ENCODE measurements around the gene ADAMTS17. TPM values are rescaled to one million over a fixed set of nuclear protein-coding genes. Genes with fewer than 3 reads are reported as not detected.

The ADAMTS17 gene
- total RNA-seq, 8 experiments from 2014 or later = 0.33 to 2.1 (median 1.1) TPM

GRCh38 chr15:100169615-100170290, 172.0 kb downstream of the ADAMTS17 start:
- 0 to 91% (median 80%) methylated on average over 1 to 8 of the region's 20 CpGs; no CpG with 5 or more reads in 3 of the 10 experiments for WGBS, 10 experiments
- no peak overlapping the region for H3K27ac ChIP-seq
- ATAC-seq (replicated peaks in 6 of 8) = no peak
- in situ Hi-C loops (cut with MboI; ENCODE audit: low pct_unique_long_range_greater_than_20kb in 2 of 9, low sequenced_read_pairs in 9 of 9, unreplicated experiment in 9 of 9) = no loop called here
- H3K4me3 ChIP-seq = no peak overlapping the region
- H3K4me1 ChIP-seq (replicated peaks in 1 of 2) = no peaks in the 10 kb centered on the region

GRCh38 chr15:100168787-100169186, 173.0 kb downstream of the ADAMTS17 start:
- in situ Hi-C loops (cut with MboI; ENCODE audit: low pct_unique_long_range_greater_than_20kb in 2 of 9, low sequenced_read_pairs in 9 of 9, unreplicated experiment in 9 of 9) = no loop called here
- no peaks in the 10 kb centered on the region for H3K4me1 ChIP-seq (replicated peaks in 1 of 2)
- H3K27ac ChIP-seq = no peak overlapping the region
- H3K4me3 ChIP-seq = no peak overlapping the region
- WGBS, 10 experiments = 84 to 100% methylated on average over 2 to 3 of the region's 11 CpGs; no CpG with 5 or more reads in 8 of the 10 experiments
- ATAC-seq (replicated peaks in 6 of 8) = no peak

DNA sequence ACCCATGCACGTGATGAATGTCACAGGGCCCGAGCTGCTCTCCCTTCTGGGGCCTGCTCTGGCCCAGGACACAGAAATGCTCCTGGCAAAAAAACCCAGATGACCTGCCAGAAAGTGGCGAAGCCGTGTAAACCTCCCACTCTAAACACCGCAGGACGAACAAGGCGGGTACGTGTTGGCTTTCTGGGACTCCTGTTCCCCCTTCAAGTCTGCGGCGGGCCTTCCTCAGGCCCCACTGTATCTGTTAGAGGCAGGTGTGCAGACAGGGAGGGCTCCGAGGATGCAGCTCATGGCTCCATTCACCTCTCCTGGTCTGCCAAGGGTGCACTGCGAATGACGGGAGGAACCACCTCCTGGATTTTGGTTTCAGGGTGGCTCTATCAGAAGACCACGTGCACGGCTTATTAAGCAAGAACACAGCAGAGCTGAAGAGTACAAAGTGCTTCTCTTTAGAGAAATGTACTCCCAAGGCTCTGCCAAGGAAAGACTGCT, 173.8 kb downstream of the ADAMTS17 start:
- H3K4me3 ChIP-seq = no peak overlapping the region
- no peaks in the 10 kb centered on the region for H3K4me1 ChIP-seq (replicated peaks in 1 of 2)
- in situ Hi-C loops (cut with MboI; ENCODE audit: low pct_unique_long_range_greater_than_20kb in 2 of 9, low sequenced_read_pairs in 9 of 9, unreplicated experiment in 9 of 9) = no loop called here
- H3K27ac ChIP-seq = no peak overlapping the region
- WGBS, 10 experiments = 20 to 84% (median 79%) methylated on average over 1 to 10 of the region's 15 CpGs; no CpG with 5 or more reads in 5 of the 10 experiments
- ATAC-seq (replicated peaks in 6 of 8) = no peak

GRCh38 chr15:100166313-100166712, 175.5 kb downstream of the ADAMTS17 start:
- 0 to 100% (median 62%) methylated on average over 1 of the region's 1 CpG; no CpG with 5 or more reads in 2 of the 10 experiments for WGBS, 10 experiments
- no peak for ATAC-seq (replicated peaks in 6 of 8)
- H3K4me1 ChIP-seq (replicated peaks in 1 of 2) = peaks cover 0 to 3% of the 10 kb centered on the region in 2 donors
- in situ Hi-C loops (cut with MboI; ENCODE audit: low pct_unique_long_range_greater_than_20kb in 2 of 9, low sequenced_read_pairs in 9 of 9, unreplicated experiment in 9 of 9) = no loop called here
- no peak overlapping the region for H3K27ac ChIP-seq
- no peak overlapping the region for H3K4me3 ChIP-seq

DNA sequence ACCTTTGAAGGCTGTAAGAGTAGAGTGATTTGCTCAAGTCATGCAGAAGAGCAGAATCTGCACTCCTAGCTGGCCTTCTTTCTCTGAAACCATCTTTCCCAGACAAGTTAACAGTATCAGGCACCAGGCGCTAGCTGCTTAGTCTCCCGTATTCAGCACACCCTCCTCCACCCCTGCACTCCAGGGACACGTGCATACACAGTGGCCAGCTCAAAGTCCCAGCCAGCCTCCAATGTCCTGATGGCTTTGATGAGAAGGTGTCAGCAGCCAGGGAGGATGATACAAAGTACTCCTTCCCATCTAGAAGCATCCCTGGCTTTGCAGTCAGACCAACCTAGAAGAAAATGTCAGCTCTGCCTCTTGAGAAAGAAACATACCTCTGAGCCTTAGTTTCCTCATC, 177.8 kb downstream of the ADAMTS17 start:
- no peak for ATAC-seq (replicated peaks in 6 of 8)
- no peak overlapping the region for H3K4me3 ChIP-seq
- WGBS, 10 experiments = 0 to 100% (median 60%) methylated on average over 1 of the region's 3 CpGs; no CpG with 5 or more reads in 6 of the 10 experiments
- H3K4me1 ChIP-seq (replicated peaks in 1 of 2) = peaks cover 0 to 3% of the 10 kb centered on the region in 2 donors
- no peak overlapping the region for H3K27ac ChIP-seq
- in situ Hi-C loops (cut with MboI; ENCODE audit: low pct_unique_long_range_greater_than_20kb in 2 of 9, low sequenced_read_pairs in 9 of 9, unreplicated experiment in 9 of 9) = no loop called here

DNA sequence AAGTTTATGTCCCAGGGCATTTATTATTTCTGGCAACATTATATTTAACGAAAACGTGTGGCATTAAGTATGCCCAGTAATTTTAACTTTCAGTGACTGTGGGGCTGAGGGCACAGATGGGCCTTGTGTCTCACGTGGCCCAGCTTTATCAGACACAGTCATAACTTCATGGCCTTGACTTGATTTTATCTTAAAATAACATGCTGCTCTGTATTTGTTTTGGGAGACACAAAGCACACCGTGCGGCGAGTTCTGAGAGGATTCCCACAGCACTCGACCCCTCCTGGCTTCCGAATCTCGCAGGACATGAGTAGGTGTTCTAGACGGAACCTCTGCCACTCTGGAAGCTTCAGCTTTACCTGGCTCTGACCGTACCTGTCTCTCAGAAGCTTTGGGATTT, 180.8 kb downstream of the ADAMTS17 start:
- H3K4me3 ChIP-seq = no peak overlapping the region
- no peak for ATAC-seq (replicated peaks in 6 of 8)
- in situ Hi-C loops (cut with MboI; ENCODE audit: low pct_unique_long_range_greater_than_20kb in 2 of 9, low sequenced_read_pairs in 9 of 9, unreplicated experiment in 9 of 9) = no loop called here
- H3K27ac ChIP-seq = no peak overlapping the region
- 13 to 88% (median 78%) methylated on average over 2 to 11 of the region's 11 CpGs; no CpG with 5 or more reads in 1 of the 10 experiments for WGBS, 10 experiments
- peaks cover 0 to 3% of the 10 kb centered on the region in 2 donors for H3K4me1 ChIP-seq (replicated peaks in 1 of 2)

GRCh38 chr15:100159436-100159835, 182.3 kb downstream of the ADAMTS17 start:
- 0 to 100% (median 67%) methylated on average over 1 to 2 of the region's 2 CpGs; no CpG with 5 or more reads in 1 of the 10 experiments for WGBS, 10 experiments
- in situ Hi-C loops (cut with MboI; ENCODE audit: low pct_unique_long_range_greater_than_20kb in 2 of 9, low sequenced_read_pairs in 9 of 9, unreplicated experiment in 9 of 9) = no loop called here
- ATAC-seq (replicated peaks in 6 of 8) = no peak

GRCh38 chr15:100158356-100158755, 183.4 kb downstream of the ADAMTS17 start:
- ATAC-seq (replicated peaks in 6 of 8) = no peak
- 10 to 91% (median 62%) methylated on average over 1 to 4 of the region's 4 CpGs; no CpG with 5 or more reads in 1 of the 10 experiments for WGBS, 10 experiments
- in situ Hi-C loops (cut with MboI; ENCODE audit: low pct_unique_long_range_greater_than_20kb in 2 of 9, low sequenced_read_pairs in 9 of 9, unreplicated experiment in 9 of 9) = no loop called here
- Histone ChIP-seq H3K4me1 (replicated peaks in 1 of 2) (peaks cover 0 to 3% of the 10 kb centered on the region in 2 donors), H3K27ac (no peak overlapping the region), H3K4me3 (no peak overlapping the region)

More at GRCh38 chr15:100159436-100159835, 182.3 kb downstream of the ADAMTS17 start:
- Histone ChIP-seq H3K4me1 (replicated peaks in 1 of 2) (peaks cover 0 to 3% of the 10 kb centered on the region in 2 donors), H3K27ac (no peak overlapping the region), H3K4me3 (no peak overlapping the region)

GRCh38 chr15:100156201-100156600, 185.6 kb downstream of the ADAMTS17 start:
- Histone ChIP-seq H3K4me1 (replicated peaks in 1 of 2) (no peaks in the 10 kb centered on the region), H3K27ac (no peak overlapping the region), H3K4me3 (no peak overlapping the region)
- ATAC-seq (replicated peaks in 6 of 8) = no peak
- WGBS, 10 experiments = 0 to 100% (median 47%) methylated on average over 1 to 6 of the region's 6 CpGs; no CpG with 5 or more reads in 3 of the 10 experiments
- in situ Hi-C loops (cut with MboI; ENCODE audit: low pct_unique_long_range_greater_than_20kb in 2 of 9, low sequenced_read_pairs in 9 of 9, unreplicated experiment in 9 of 9) = no loop called here

- in situ Hi-C loops (cut with MboI; ENCODE audit: low pct_unique_long_range_greater_than_20kb in 2 of 9, low sequenced_read_pairs in 9 of 9, unreplicated experiment in 9 of 9) = no loop called here
- 20 to 100% (median 64%) methylated on average over 1 to 5 of the region's 8 CpGs; no CpG with 5 or more reads in 4 of the 10 experiments for WGBS, 10 experiments
- no peak for ATAC-seq (replicated peaks in 6 of 8)
- Histone ChIP-seq H3K4me1 (replicated peaks in 1 of 2) (no peaks in the 10 kb centered on the region), H3K27ac (no peak overlapping the region), H3K4me3 (no peak overlapping the region)
These were observed 187.4 kb downstream of the ADAMTS17 start for GRCh38 chr15:100154338-100154737.

GRCh38 chr15:100152463-100152862, 189.3 kb downstream of the ADAMTS17 start:
- Histone ChIP-seq H3K4me1 (replicated peaks in 1 of 2) (no peaks in the 10 kb centered on the region), H3K27ac (no peak overlapping the region), H3K4me3 (no peak overlapping the region)
- no peak for ATAC-seq (replicated peaks in 6 of 8)
- in situ Hi-C loops (cut with MboI; ENCODE audit: low pct_unique_long_range_greater_than_20kb in 2 of 9, low sequenced_read_pairs in 9 of 9, unreplicated experiment in 9 of 9) = no loop called here
- 17 to 80% (median 67%) methylated on average over 2 to 8 of the region's 8 CpGs; no CpG with 5 or more reads in 5 of the 10 experiments for WGBS, 10 experiments

GRCh38 chr15:100150906-100151305, 190.9 kb downstream of the ADAMTS17 start:
- Histone ChIP-seq H3K4me3 (no peak overlapping the region), H3K4me1 (replicated peaks in 1 of 2) (no peaks in the 10 kb centered on the region), H3K27ac (no peak overlapping the region)
- no peak for ATAC-seq (replicated peaks in 6 of 8)
- in situ Hi-C loops (cut with MboI; ENCODE audit: low pct_unique_long_range_greater_than_20kb in 2 of 9, low sequenced_read_pairs in 9 of 9, unreplicated experiment in 9 of 9) = no loop called here
- WGBS, 10 experiments = 8 to 50% (median 20%) methylated on average over 1 to 2 of the region's 8 CpGs; no CpG with 5 or more reads in 7 of the 10 experiments

DNA sequence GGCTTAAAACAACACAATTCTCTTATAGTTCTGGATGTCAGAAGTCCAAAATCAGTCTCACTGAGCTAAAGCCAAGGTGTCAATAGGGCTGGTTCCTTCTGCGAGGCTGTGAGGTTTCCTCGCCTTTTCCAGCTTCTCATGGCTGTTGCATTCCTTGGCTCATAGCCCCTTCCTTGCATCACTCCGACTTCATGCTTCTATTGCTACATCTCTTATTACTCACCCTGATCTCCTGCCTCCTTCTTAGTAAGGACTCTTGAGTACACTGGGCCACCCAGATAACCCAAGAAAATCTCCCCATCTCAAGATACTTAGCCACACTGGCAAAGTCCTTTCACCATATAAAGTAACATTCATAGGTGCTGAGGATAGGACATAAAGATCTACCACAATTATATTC, 193.9 kb downstream of the ADAMTS17 start:
- in situ Hi-C loops (cut with MboI; ENCODE audit: low pct_unique_long_range_greater_than_20kb in 2 of 9, low sequenced_read_pairs in 9 of 9, unreplicated experiment in 9 of 9) = no loop called here
- H3K4me3 ChIP-seq = no peak overlapping the region
- no peak overlapping the region for H3K27ac ChIP-seq
- ATAC-seq (replicated peaks in 6 of 8) = no peak
- 32 to 100% (median 66%) methylated on average over 1 to 3 of the region's 3 CpGs; no CpG with 5 or more reads in 5 of the 10 experiments for WGBS, 10 experiments
- no peaks in the 10 kb centered on the region for H3K4me1 ChIP-seq (replicated peaks in 1 of 2)
